OCI-LY1 (cell line): ENCODE data around the gene INPP5J.

Source experiments
- EZH2 ChIP-seq: fragments of 200-600 bp; sonication (generic), shearing (Covaris generic); IDR thresholded peaks from 2 replicates; pipeline ENCODE4 v1.8.0; 2017; ENCODE audit warnings: borderline replicate concordance, mixed run types, mild to moderate bottlenecking, antibody characterized with exemption, low read length, moderate library complexity, mixed read lengths
- TF ChIP-seq, protein P1 (sequence below): fragments of 200-600 bp; sonication (generic), shearing (Covaris generic); IDR thresholded peaks from 2 replicates; pipeline ENCODE4 v1.5.1; 2017; ENCODE audit warnings: mild to moderate bottlenecking, antibody characterized with exemption, low read length, moderate library complexity, mixed read lengths

DNA sequence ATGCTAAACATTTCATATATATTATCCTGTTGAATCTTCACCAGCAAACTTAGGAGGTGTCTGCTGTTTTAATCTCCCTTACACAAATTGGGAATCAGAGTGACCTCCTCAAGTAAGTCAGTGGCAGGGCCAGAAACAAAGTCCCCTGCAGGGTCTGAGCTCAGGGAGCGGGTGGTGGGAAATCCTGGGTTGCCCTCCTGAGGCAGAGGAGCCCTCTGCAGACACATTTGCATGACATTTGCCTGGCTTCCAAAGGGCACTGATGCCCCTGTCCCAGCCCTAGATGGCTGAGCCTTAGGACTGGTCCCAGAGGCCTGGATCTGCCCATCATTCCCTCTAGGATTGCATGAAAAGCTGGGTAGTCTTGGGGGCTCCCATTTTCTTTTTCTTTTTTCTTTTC, 2.1 kb upstream of the INPP5J start:
- no peak for TF ChIP-seq EZH2
- TF ChIP-seq, protein P1, sequence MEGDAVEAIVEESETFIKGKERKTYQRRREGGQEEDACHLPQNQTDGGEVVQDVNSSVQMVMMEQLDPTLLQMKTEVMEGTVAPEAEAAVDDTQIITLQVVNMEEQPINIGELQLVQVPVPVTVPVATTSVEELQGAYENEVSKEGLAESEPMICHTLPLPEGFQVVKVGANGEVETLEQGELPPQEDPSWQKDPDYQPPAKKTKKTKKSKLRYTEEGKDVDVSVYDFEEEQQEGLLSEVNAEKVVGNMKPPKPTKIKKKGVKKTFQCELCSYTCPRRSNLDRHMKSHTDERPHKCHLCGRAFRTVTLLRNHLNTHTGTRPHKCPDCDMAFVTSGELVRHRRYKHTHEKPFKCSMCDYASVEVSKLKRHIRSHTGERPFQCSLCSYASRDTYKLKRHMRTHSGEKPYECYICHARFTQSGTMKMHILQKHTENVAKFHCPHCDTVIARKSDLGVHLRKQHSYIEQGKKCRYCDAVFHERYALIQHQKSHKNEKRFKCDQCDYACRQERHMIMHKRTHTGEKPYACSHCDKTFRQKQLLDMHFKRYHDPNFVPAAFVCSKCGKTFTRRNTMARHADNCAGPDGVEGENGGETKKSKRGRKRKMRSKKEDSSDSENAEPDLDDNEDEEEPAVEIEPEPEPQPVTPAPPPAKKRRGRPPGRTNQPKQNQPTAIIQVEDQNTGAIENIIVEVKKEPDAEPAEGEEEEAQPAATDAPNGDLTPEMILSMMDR = no peak
